Small intestine (tissue), 7 donors: ENCODE results near the gene PRSS57. TPM values are rescaled to one million over a fixed set of nuclear protein-coding genes. Genes with fewer than 3 reads are reported as not detected.

Source experiments
- DNase-seq, 2 donors: peaks; one replicate each; pipeline versions ENCODE4 v3.0.0 to v3.0.0-alpha.2; 2013
- FAIRE-seq: peaks from 2 replicates; lab custom pipeline; 2012; peaks lifted over from hg19 to GRCh38; lab: Jason Lieb, UNC
- H3K27ac ChIP-seq, 3 donors: one replicate each; pipeline ENCODE4 v1.5.1; 2013; ENCODE audit warnings: low read length in 2 of 3, mild to moderate bottlenecking in 2 of 3, control low read depth in 1 of 3, inconsistent platforms in 1 of 3, low read depth in 1 of 3, moderate library complexity in 1 of 3
- H3K27me3 ChIP-seq, 3 donors: one replicate each; pipeline ENCODE4 v1.6.1; 2013; ENCODE audit warnings: low read length in 3 of 3, inconsistent platforms in 1 of 3; ENCODE audit not compliant: control insufficient read depth in 3 of 3, insufficient read depth in 3 of 3
- H3K36me3 ChIP-seq, 3 donors: one replicate each; pipeline ENCODE4 v1.6.1; 2013; ENCODE audit warnings: low read length in 3 of 3, inconsistent platforms in 1 of 3, low read depth in 1 of 3, mild to moderate bottlenecking in 1 of 3, moderate library complexity in 1 of 3; ENCODE audit not compliant: control insufficient read depth in 3 of 3, insufficient read depth in 2 of 3
- H3K4me1 ChIP-seq, 3 donors: one replicate each; pipeline ENCODE4 v1.6.1; 2013; ENCODE audit warnings: low read length in 2 of 3, inconsistent platforms in 1 of 3, low read depth in 1 of 3, mild to moderate bottlenecking in 1 of 3, moderate library complexity in 1 of 3; ENCODE audit not compliant: control insufficient read depth in 3 of 3, insufficient read depth in 2 of 3
- H3K4me3 ChIP-seq, 3 donors: one replicate each; pipeline ENCODE4 v1.5.1; 2013; ENCODE audit warnings: low read length in 3 of 3, control low read depth in 1 of 3, inconsistent platforms in 1 of 3, low read depth in 1 of 3, mild to moderate bottlenecking in 1 of 3, moderate library complexity in 1 of 3
- H3K9me3 ChIP-seq, 2 donors: one replicate each; pipeline ENCODE4 v1.6.1; 2013; ENCODE audit warnings: low read depth in 1 of 2, low read length in 1 of 2; ENCODE audit not compliant: control insufficient read depth in 2 of 2, insufficient read depth in 1 of 2
- WGBS, 3 donors: extraction: QIAGEN DNeasy Blood & Tissue Kit; methylation state at CpG; one replicate each; pipeline ENCODE4 v1.1.7; 2013; 5-methylcytosine and 5-hydroxymethylcytosine counted together
- polyA plus RNA-seq, 4 donors: library from polyadenylated mRNA; stranded (reverse) in 3 of 4; unstranded in 1 of 4; fragments of 200-250 nt in 3 of 4; fragments of 120-200 nt in 1 of 4; gene quantifications; one replicate each; pipeline versions ENCODE4 v1.2.1 to v1.2.3, GENCODE V29; 2013
- donor health status: healthy with polysubstance abuse.
- donor health status: control.
- donor health status: control.
- donor health status: Bipolar disorder and iron deficiency.
- donor health status: healthy.

PRSS57 gene
- polyA plus RNA-seq, 4 donors, result 0.95 TPM; not detected in 3

- Histone ChIP-seq H3K27ac (peak overlapping the region in 2 of 3 donors; percentile 12 to 68), H3K9me3 (no peaks in the 10 kb centered on the region), H3K27me3 (no peaks in the 10 kb centered on the region), H3K4me1 (peaks cover 0 to 9% (median 0%) of the 10 kb centered on the region in 3 donors), H3K4me3 (no peak overlapping the region), H3K36me3 (peaks cover 0 to 45% (median 0%) of the 10 kb centered on the region in 3 donors)
- DNase-seq (no peak), FAIRE-seq (no peak)
- WGBS, 3 donors, result 68 to 80% (median 80%) methylated on average over 29 to 43 of the region's 43 CpGs
Measured at GRCh38 chr19:726993-727956, 32.0 kb upstream of the PRSS57 start.

GRCh38 chr19:725461-726089 is 30.3 kb upstream of the PRSS57 start:
- Histone ChIP-seq H3K27me3 (peaks cover 0 to 5% (median 0%) of the 10 kb centered on the region in 3 donors), H3K9me3 (no peaks in the 10 kb centered on the region)
- 74 to 87% (median 74%) methylated on average over 12 to 13 of the region's 13 CpGs for WGBS, 3 donors

GRCh38 chr19:723714-724113 is 28.5 kb upstream of the PRSS57 start:
- Histone ChIP-seq H3K4me3 (no peak overlapping the region), H3K9me3 (no peaks in the 10 kb centered on the region), H3K4me1 (peaks cover 0 to 19% (median 0%) of the 10 kb centered on the region in 3 donors), H3K27me3 (peaks cover 0 to 16% (median 0%) of the 10 kb centered on the region in 3 donors), H3K36me3 (peaks cover 0 to 26% (median 0%) of the 10 kb centered on the region in 3 donors), H3K27ac (no peak overlapping the region)
- DNase-seq (no peak), FAIRE-seq (no peak)
- 78 to 87% (median 84%) methylated on average over 18 of the region's 18 CpGs for WGBS, 3 donors

More at GRCh38 chr19:725461-726089, 30.3 kb upstream of the PRSS57 start:
- no peak overlapping the region for H3K27ac ChIP-seq
- H3K4me1 ChIP-seq, result peaks cover 0 to 9% (median 0%) of the 10 kb centered on the region in 3 donors
- H3K36me3 ChIP-seq, result peaks cover 0 to 34% (median 0%) of the 10 kb centered on the region in 3 donors
- no peak for DNase-seq
- H3K4me3 ChIP-seq, result no peak overlapping the region
- FAIRE-seq, result no peak

- no peak overlapping the region for H3K27ac ChIP-seq
- 56 to 76% (median 59%) methylated on average over 13 of the region's 13 CpGs for WGBS, 3 donors
- H3K27me3 ChIP-seq, result peaks cover 0 to 20% (median 0%) of the 10 kb centered on the region in 3 donors
- DNase-seq (no peak), FAIRE-seq (no peak)
- H3K4me1 ChIP-seq, result peaks cover 0 to 19% (median 0%) of the 10 kb centered on the region in 3 donors
- H3K4me3 ChIP-seq, result no peak overlapping the region
- H3K9me3 ChIP-seq, result no peaks in the 10 kb centered on the region
- peaks cover 0 to 26% (median 0%) of the 10 kb centered on the region in 3 donors for H3K36me3 ChIP-seq
Measured at GRCh38 chr19:723247-723646, 28.0 kb upstream of the PRSS57 start.

DNA sequence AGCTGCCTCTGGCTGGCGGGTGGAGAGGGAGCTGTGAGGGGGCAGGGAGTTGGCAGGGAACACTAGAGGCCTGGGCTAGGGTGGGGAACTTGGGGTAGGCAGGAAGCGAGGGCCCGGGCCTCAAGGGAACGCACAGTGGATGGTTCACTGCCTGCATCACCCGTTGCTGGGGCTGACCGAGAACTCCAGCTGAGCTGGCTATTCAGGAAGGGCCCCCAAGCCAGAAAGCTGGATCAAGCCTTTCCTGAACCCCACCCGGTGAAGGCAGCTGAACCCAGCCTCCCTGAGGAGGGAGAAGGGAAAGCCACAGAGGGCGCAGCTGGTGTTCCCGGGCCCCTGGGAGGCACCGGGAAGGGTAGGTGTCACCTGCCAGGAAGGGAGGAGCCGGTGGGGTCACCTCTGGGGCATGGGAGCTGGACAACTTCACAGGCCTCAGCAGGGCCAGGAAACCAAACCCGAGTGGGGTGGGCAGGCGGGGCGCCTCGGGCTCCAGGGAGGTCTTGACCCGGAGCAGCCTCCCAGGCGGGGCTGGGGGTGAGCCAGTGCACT is 27.4 kb upstream of the PRSS57 start:
- Histone ChIP-seq H3K36me3 (peaks cover 0 to 20% (median 0%) of the 10 kb centered on the region in 3 donors), H3K27me3 (peaks cover 0 to 20% (median 0%) of the 10 kb centered on the region in 3 donors), H3K4me3 (no peak overlapping the region), H3K4me1 (peaks cover 0 to 16% (median 0%) of the 10 kb centered on the region in 3 donors), H3K9me3 (no peaks in the 10 kb centered on the region), H3K27ac (no peak overlapping the region)
- WGBS, 3 donors, result 41 to 45% (median 43%) methylated on average over 13 to 17 of the region's 17 CpGs
- DNase-seq (no peak), FAIRE-seq (no peak)

- Histone ChIP-seq H3K4me1 (peaks cover 0 to 15% (median 0%) of the 10 kb centered on the region in 3 donors), H3K9me3 (peaks cover 0 to 4% of the 10 kb centered on the region in 2 donors), H3K27ac (no peak overlapping the region), H3K36me3 (peaks cover 0 to 5% (median 0%) of the 10 kb centered on the region in 3 donors), H3K4me3 (no peak overlapping the region), H3K27me3 (peaks cover 0 to 20% (median 0%) of the 10 kb centered on the region in 3 donors)
- FAIRE-seq (no peak), DNase-seq (no peak)
- WGBS, 3 donors, result 24 to 29% (median 27%) methylated on average over 33 to 50 of the region's 58 CpGs
Measured at GRCh38 chr19:720345-721160, 25.3 kb upstream of the PRSS57 start.

- H3K36me3 ChIP-seq, result peaks cover 0 to 9% (median 0%) of the 10 kb centered on the region in 3 donors
- peak overlapping the region in 1 of 3 donors; percentile 15 for H3K27ac ChIP-seq
- WGBS, 3 donors, result 12 to 22% (median 19%) methylated on average over 52 to 79 of the region's 79 CpGs
- H3K9me3 ChIP-seq, result peaks cover 0 to 9% of the 10 kb centered on the region in 2 donors
- H3K4me3 ChIP-seq, result no peak overlapping the region
- H3K4me1 ChIP-seq, result peaks cover 0 to 15% (median 0%) of the 10 kb centered on the region in 3 donors
- FAIRE-seq (no peak), DNase-seq (no peak)
- peaks cover 0 to 20% (median 0%) of the 10 kb centered on the region in 3 donors for H3K27me3 ChIP-seq
Measured at GRCh38 chr19:719636-720344, 24.5 kb upstream of the PRSS57 start.
